K562 (cell line): ENCODE measurements around the gene IRF9. TPM values are rescaled to one million over a fixed set of nuclear protein-coding genes. Genes with fewer than 3 reads are reported as not detected.
A peak's percentile ranks its signal among the peaks of the same experiment; 100 is the strongest.

Experiments used
- CCAR2 ChIP-seq: fragments of 200-400 bp; formaldehyde crosslinking; IDR thresholded peaks from 2 replicates; pipeline ENCODE4 v1.6.1; 2017; ENCODE audit warnings: mild to moderate bottlenecking, low read depth, low read length
- CHD1 ChIP-seq: fragments of 200-600 bp; sonication (generic); IDR thresholded peaks from one replicate; pipeline ENCODE4 v1.6.1; 2012; ENCODE audit warnings: mild to moderate bottlenecking, moderate library complexity, low read length, inconsistent platforms
- CTCFL ChIP-seq: IDR thresholded peaks from 2 replicates; pipeline ENCODE4 v1.6.1; 2011; ENCODE audit warnings: borderline replicate concordance, low read depth, mild to moderate bottlenecking, moderate library complexity, low read length; ENCODE audit not compliant: insufficient read depth, poor library complexity, severe bottlenecking
- ELF2 ChIP-seq: fragments of 250-450 bp; sonication (Bioruptor Pico); IDR thresholded peaks from 2 replicates; pipeline ENCODE4 v1.5.0; 2021; ENCODE audit warnings: mild to moderate bottlenecking
- FOXM1 ChIP-seq, 2 experiments: fragments of 450-650 bp in 1 of 2; sonication (generic) in 1 of 2; formaldehyde crosslinking in 1 of 2; IDR thresholded peaks; 2 replicates each; pipeline versions ENCODE4 v1.6.1 to v1.9.0; 2017 to 2022; ENCODE audit warnings: low read depth in 2 of 2, mild to moderate bottlenecking in 2 of 2, missing genetic modification reagents in 1 of 2, moderate library complexity in 1 of 2
- IFI16 ChIP-seq: fragments of 250-450 bp; sonication (Bioruptor Pico); IDR thresholded peaks from 2 replicates; pipeline ENCODE4 v2.1.2; 2022; ENCODE audit warnings: mild to moderate bottlenecking, inconsistent platforms
- KAT2B ChIP-seq: IDR thresholded peaks from one replicate; pipeline ENCODE4 v1.6.1; 2012; ENCODE audit warnings: low read depth, mild to moderate bottlenecking, control low read depth, inconsistent platforms, low read length, moderate library complexity
- SNAPC5 ChIP-seq: fragments of 250-450 bp; sonication (Bioruptor Pico); IDR thresholded peaks from 2 replicates; pipeline ENCODE4 v1.8.0; 2021; ENCODE audit warnings: moderate library complexity, mild to moderate bottlenecking, inconsistent platforms
- SUPT5H ChIP-seq: fragments of 450-650 bp; IDR thresholded peaks from 2 replicates; pipeline ENCODE4 v1.6.1; 2016
- TAF15 ChIP-seq: fragments of 200-400 bp; formaldehyde crosslinking; IDR thresholded peaks from 2 replicates; pipeline ENCODE4 v1.6.1; 2017; ENCODE audit warnings: mild to moderate bottlenecking, low read depth, low read length, moderate library complexity
- TCF3 ChIP-seq: sonication (generic); formaldehyde crosslinking; IDR thresholded peaks from 2 replicates; pipeline ENCODE4 v1.4.0; 2020; ENCODE audit warnings: mild to moderate bottlenecking, missing genetic modification reagents
- ZBTB34 ChIP-seq: fragments of 250-450 bp; sonication (Bioruptor Pico); IDR thresholded peaks from 2 replicates; pipeline ENCODE4 v1.8.0; 2021; ENCODE audit warnings: mild to moderate bottlenecking, moderate library complexity
- ZFP36 ChIP-seq: fragments of 150-350 bp; IDR thresholded peaks from 2 replicates; pipeline ENCODE4 v1.6.1; 2018; ENCODE audit warnings: low read length, low read depth; ENCODE audit not compliant: partially characterized antibody
- ZNF707 ChIP-seq: fragments of 250-450 bp; sonication (Bioruptor Pico); conservative IDR thresholded peaks from 2 replicates; pipeline ENCODE4 v1.8.0; 2022; ENCODE audit warnings: inconsistent platforms, mild to moderate bottlenecking, moderate library complexity
- polyA plus RNA-seq, 8 experiments: library from polyadenylated mRNA; depleted of rRNA in 4 of 8; stranded (reverse) in 5 of 8; unstranded in 3 of 8; fragments of >200 nt; fragmentation: Nextera tagmentation in 2 of 8; fragmentation: Illumina TruSeq in 1 of 8; extraction: Ambion mirVana in 2 of 8; extraction: Trizol in 1 of 8; gene quantifications; 2 replicates each; pipeline versions ENCODE4 v1.2.1 to v1.2.3, GENCODE V29; 2011 to 2014; ENCODE audit warnings: inconsistent platforms in 1 of 8, missing spikeins in 1 of 8
- total RNA-seq, 7 experiments: library from RNA; depleted of rRNA in 6 of 7; stranded (reverse); fragments of >200 nt in 6 of 7; fragmentation: Illumina TruSeq in 2 of 7; extraction: Trizol in 2 of 7; gene quantifications; 2 replicates each; pipeline versions ENCODE4 v1.2.1 to v1.2.3, GENCODE V29; 2011 to 2021; ENCODE audit warnings: low replicate concordance in 1 of 7
- TF ChIP-seq, protein P1 (sequence below), 2 experiments: fragments of 200-800 bp in 1 of 2; sonication (Bioruptor generic) in 1 of 2; sonication (generic) in 1 of 2; formaldehyde crosslinking in 1 of 2; IDR thresholded peaks in 1 of 2; conservative IDR thresholded peaks in 1 of 2; 2 replicates each; pipeline versions ENCODE4 v1.5.0 to v1.6.1; 2016 to 2020; ENCODE audit warnings: missing compliant biosample characterization in 1 of 2, missing genetic modification characterization in 1 of 2, missing genetic modification reagents in 1 of 2
- TF ChIP-seq, protein P2 (sequence below): IDR thresholded peaks from 2 replicates; pipeline ENCODE4 v1.6.1; 2014; ENCODE audit warnings: antibody characterized with exemption
- TF ChIP-seq, protein P3 (sequence below): sonication (generic); formaldehyde crosslinking; IDR thresholded peaks from 2 replicates; pipeline ENCODE4 v1.4.0; 2020; ENCODE audit warnings: mild to moderate bottlenecking, missing genetic modification reagents

The IRF9 gene
- total and polyA plus RNA-seq, 9 of the 15 experiments (the other 6 are each of a cell fraction or from before 2014, with no cell fraction given), result 0.79 to 14.8 (median 6.1) TPM

GRCh38 chr14:24160850-24161804 lies at the start of gene IRF9 (continued):
- TF ChIP-seq, protein P1, sequence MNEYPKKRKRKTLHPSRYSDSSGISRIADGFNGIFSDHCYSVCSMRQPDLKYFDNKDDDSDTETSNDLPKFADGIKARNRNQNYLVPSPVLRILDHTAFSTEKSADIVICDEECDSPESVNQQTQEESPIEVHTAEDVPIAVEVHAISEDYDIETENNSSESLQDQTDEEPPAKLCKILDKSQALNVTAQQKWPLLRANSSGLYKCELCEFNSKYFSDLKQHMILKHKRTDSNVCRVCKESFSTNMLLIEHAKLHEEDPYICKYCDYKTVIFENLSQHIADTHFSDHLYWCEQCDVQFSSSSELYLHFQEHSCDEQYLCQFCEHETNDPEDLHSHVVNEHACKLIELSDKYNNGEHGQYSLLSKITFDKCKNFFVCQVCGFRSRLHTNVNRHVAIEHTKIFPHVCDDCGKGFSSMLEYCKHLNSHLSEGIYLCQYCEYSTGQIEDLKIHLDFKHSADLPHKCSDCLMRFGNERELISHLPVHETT (CRISPR knock-in tag; conservative IDR thresholded peaks at IDR 0.05 in 1 of 2, IDR thresholded peaks at IDR 0.05 in 1 of 2), result no peak
- no peak for TF ChIP-seq ZBTB34 (CRISPR knock-in tag)
- TF ChIP-seq TAF15, result no peak
- TF ChIP-seq CCAR2, result no peak
- no peak for TF ChIP-seq SNAPC5
- no peak for TF ChIP-seq KAT2B
- TF ChIP-seq FOXM1 (IDR thresholded peaks at IDR 0.05; ENCODE audit: low read depth), result no peak
- no peak for TF ChIP-seq FOXM1 (CRISPR knock-in tag; IDR thresholded peaks at IDR 0.05; ENCODE audit: low read depth)
- TF ChIP-seq TCF3 (CRISPR knock-in tag), result peak; percentile 45
- TF ChIP-seq CTCFL, result peak; percentile 32
- no peak for TF ChIP-seq CHD1
- TF ChIP-seq, protein P2, sequence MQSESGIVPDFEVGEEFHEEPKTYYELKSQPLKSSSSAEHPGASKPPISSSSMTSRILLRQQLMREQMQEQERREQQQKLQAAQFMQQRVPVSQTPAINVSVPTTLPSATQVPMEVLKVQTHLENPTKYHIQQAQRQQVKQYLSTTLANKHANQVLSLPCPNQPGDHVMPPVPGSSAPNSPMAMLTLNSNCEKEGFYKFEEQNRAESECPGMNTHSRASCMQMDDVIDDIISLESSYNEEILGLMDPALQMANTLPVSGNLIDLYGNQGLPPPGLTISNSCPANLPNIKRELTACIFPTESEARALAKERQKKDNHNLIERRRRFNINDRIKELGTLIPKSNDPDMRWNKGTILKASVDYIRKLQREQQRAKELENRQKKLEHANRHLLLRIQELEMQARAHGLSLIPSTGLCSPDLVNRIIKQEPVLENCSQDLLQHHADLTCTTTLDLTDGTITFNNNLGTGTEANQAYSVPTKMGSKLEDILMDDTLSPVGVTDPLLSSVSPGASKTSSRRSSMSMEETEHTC, result peak; percentile 91
- no peak for TF ChIP-seq ELF2 (CRISPR knock-in tag)
- no peak for TF ChIP-seq ZNF707 (CRISPR knock-in tag)
- TF ChIP-seq IFI16 (CRISPR knock-in tag), result no peak
- TF ChIP-seq ZFP36, result no peak
- TF ChIP-seq, protein P3, sequence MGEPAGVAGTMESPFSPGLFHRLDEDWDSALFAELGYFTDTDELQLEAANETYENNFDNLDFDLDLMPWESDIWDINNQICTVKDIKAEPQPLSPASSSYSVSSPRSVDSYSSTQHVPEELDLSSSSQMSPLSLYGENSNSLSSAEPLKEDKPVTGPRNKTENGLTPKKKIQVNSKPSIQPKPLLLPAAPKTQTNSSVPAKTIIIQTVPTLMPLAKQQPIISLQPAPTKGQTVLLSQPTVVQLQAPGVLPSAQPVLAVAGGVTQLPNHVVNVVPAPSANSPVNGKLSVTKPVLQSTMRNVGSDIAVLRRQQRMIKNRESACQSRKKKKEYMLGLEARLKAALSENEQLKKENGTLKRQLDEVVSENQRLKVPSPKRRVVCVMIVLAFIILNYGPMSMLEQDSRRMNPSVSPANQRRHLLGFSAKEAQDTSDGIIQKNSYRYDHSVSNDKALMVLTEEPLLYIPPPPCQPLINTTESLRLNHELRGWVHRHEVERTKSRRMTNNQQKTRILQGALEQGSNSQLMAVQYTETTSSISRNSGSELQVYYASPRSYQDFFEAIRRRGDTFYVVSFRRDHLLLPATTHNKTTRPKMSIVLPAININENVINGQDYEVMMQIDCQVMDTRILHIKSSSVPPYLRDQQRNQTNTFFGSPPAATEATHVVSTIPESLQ (CRISPR knock-in tag), result no peak
- peak; percentile 64 for TF ChIP-seq SUPT5H
